MCF 10A (cell line): Measurements from ENCODE around the gene CAND2. TPM values are rescaled to one million over a fixed set of nuclear protein-coding genes. Genes with fewer than 3 reads are reported as not detected.

Source experiments
- BruUV-seq: library from RNA; stranded (reverse); fragments of 400-500 nt; replicated peaks from 2 replicates; lab custom pipeline; 2021; lab: Mats Ljungman, UMichigan
- CTCF ChIA-PET: fragments of 300-600 bp; sonication (Branson Sonifier 250); formaldehyde crosslinking; extraction: SDS; loops from one replicate; lab custom pipeline; 2021; ENCODE audit warnings: antibody characterized with exemption, inconsistent platforms; lab: Yijun Ruan, JAX
- POLR2A ChIA-PET: fragments of 300-600, 350-650 bp; sonication (Branson Sonifier 250); formaldehyde crosslinking; extraction: SDS; loops from one replicate; lab custom pipeline; 2020; ENCODE audit warnings: antibody characterized with exemption, inconsistent platforms; lab: Yijun Ruan, JAX
- DNase-seq: peaks from one replicate; pipeline ENCODE4 v3.0.0-alpha.2; 2018; ENCODE audit not compliant: unreplicated experiment
- H3K27ac Mint-ChIP-seq: one replicate; pipeline ENCODE4 v1.8.0; 2022; ENCODE audit warnings: mild to moderate bottlenecking, low read depth, mixed read lengths; ENCODE audit not compliant: unreplicated experiment
- H3K27me3 Mint-ChIP-seq: one replicate; pipeline ENCODE4 v1.8.0; 2022; ENCODE audit warnings: mixed read lengths; ENCODE audit not compliant: insufficient read depth, unreplicated experiment
- H3K36me3 Mint-ChIP-seq: one replicate; pipeline ENCODE4 v1.8.0; 2022; ENCODE audit warnings: mild to moderate bottlenecking, moderate library complexity, mixed read lengths; ENCODE audit not compliant: insufficient read depth, unreplicated experiment
- H3K4me1 Mint-ChIP-seq: one replicate; pipeline ENCODE4 v1.8.0; 2022; ENCODE audit warnings: mixed read lengths; ENCODE audit not compliant: insufficient read depth, unreplicated experiment
- H3K4me3 Mint-ChIP-seq: one replicate; pipeline ENCODE4 v1.8.0; 2022; ENCODE audit warnings: mild to moderate bottlenecking, moderate library complexity, mixed read lengths; ENCODE audit not compliant: unreplicated experiment
- H3K9me3 Mint-ChIP-seq: one replicate; pipeline ENCODE4 v1.8.0; 2022; ENCODE audit warnings: mixed read lengths; ENCODE audit not compliant: unreplicated experiment
- intact Hi-C: fragments of 100-400 bp; cut with micrococcal nuclease; formaldehyde crosslinking; loops from 2 replicates; pipeline ENCODE4 v1.14.1; 2022
- total RNA-seq: library from RNA; stranded (reverse); gene quantifications from 2 replicates; pipeline ENCODE4 v1.2.3, GENCODE V29; 2022
- TF ChIP-seq, protein P1 (sequence below): fragments of 200-600 bp; IDR thresholded peaks from one replicate; pipeline ENCODE4 v1.8.0; 2022; ENCODE audit warnings: antibody characterized with exemption, mild to moderate bottlenecking; ENCODE audit not compliant: unreplicated experiment

Gene CAND2
- total RNA-seq, 1 experiment from 2014 or later = not detected

DNA sequence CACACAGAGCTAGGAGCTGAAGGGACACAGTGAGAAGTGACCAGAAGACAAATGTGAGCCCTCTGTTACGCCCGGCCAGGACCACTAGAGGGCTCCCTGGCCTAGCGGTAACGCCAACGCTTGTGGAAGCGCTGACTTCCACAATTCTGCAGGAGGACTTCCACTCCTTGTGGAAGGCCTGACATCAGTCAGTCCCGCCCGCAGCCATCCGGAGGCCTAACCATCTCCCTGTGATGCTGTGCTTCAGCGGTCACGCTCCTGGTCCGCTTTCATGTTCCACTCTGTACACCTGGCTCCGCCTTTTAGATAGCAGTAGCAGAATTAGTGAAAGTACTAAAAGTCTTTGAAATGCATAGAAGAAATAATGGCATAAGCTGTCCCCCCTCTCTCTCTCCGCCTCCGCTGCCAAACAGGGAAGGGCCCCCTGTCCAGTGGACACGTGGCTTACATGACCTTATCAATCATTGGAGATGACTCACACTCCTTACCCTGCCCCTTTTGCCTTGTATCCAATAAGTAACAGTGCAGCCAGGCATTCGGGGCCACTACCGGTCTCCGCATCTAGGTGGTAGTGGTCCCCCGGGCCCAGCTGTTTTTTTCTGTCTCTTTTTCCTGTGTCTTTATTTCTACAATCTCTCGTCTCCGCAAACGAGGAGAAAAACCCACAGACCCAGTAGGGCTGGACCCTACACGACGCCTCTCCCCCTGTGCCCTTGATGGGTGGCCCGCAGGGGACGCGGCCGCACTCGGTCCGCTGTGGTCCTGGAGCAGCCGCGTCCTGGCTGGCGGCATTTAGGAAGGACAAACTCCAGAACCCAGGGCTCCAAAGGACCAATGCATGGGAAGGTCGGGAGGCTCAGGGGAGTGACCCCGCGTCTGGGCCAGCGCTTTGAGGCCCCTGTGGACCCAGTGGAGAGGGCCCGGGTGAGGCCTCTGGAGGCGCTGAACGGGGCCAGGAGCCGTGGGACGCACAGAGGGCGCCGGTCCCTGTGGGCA is 71.9 kb downstream of the CAND2 start:
- H3K27me3 Mint-ChIP-seq = peaks cover 33% of the 10 kb centered on the region
- POLR2A ChIA-PET = interaction anchor here (0.6 to 1.4 kb wide), 4 partner anchors 23 to 98 kb away, joined by 3 to 9 read pairs (median 3); no protein-coding TSS in a partner anchor
- H3K36me3 Mint-ChIP-seq = no peaks in the 10 kb centered on the region
- intact Hi-C loops = loop anchor here (1.0 to 10.0 kb wide), 4 partner anchors 24 to 786 kb away; no protein-coding TSS in a partner anchor
- DNase-seq = peak; percentile 83
- peaks cover 18% of the 10 kb centered on the region for H3K9me3 Mint-ChIP-seq
- no TSS peak for BruUV-seq
- H3K4me1 Mint-ChIP-seq = peaks cover 8% of the 10 kb centered on the region
- CTCF ChIA-PET = interaction anchor here (0.6 to 4.1 kb wide), 24 partner anchors 8 to 570 kb away, joined by 3 to 27 read pairs (median 3); no protein-coding TSS in a partner anchor
- TF ChIP-seq, protein P1, sequence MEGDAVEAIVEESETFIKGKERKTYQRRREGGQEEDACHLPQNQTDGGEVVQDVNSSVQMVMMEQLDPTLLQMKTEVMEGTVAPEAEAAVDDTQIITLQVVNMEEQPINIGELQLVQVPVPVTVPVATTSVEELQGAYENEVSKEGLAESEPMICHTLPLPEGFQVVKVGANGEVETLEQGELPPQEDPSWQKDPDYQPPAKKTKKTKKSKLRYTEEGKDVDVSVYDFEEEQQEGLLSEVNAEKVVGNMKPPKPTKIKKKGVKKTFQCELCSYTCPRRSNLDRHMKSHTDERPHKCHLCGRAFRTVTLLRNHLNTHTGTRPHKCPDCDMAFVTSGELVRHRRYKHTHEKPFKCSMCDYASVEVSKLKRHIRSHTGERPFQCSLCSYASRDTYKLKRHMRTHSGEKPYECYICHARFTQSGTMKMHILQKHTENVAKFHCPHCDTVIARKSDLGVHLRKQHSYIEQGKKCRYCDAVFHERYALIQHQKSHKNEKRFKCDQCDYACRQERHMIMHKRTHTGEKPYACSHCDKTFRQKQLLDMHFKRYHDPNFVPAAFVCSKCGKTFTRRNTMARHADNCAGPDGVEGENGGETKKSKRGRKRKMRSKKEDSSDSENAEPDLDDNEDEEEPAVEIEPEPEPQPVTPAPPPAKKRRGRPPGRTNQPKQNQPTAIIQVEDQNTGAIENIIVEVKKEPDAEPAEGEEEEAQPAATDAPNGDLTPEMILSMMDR = peak; percentile 82
- H3K27ac Mint-ChIP-seq = no peak overlapping the region
- no peak overlapping the region for H3K4me3 Mint-ChIP-seq

DNA sequence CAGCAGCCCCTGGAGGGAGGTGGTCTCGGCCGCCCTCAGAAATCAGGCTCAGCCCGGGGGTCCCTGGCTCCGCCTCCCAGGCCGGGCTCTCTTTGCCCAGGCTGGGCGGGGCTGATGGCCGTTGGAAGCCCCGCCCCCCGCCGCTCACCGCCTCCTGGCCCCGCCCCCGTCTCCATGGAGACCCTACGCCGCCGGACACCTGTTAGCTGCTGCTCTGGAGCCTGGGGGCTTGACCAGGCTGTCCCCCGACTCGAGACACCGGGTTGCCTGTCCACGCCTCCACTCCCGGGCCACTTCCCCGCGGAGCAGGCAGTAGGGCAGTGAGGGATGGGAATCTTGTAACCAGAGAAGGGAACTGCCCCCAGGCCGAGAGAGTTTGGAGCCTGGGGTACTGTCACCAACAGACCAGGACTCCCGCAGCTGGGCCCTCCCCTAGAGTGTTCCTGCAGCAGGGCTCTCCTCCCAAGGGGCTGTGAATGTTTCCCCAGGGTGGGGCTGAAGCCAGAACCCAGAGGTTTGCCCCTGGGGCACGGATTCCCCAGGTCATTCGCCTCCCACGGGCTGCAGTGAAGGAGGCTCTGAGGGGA is 72.6 kb downstream of the CAND2 start:
- Mint-ChIP-seq H3K9me3 (peaks cover 18% of the 10 kb centered on the region), H3K4me1 (peaks cover 8% of the 10 kb centered on the region), H3K4me3 (no peak overlapping the region), H3K27ac (no peak overlapping the region), H3K36me3 (no peaks in the 10 kb centered on the region), H3K27me3 (peaks cover 32% of the 10 kb centered on the region)
- intact Hi-C loops = loop anchor here (10.0 kb wide), 1 partner anchor 786 kb away; no protein-coding TSS in a partner anchor
- CTCF ChIA-PET = interaction anchor here (0.6 to 4.1 kb wide), 5 partner anchors 18 to 225 kb away, joined by 3 to 27 read pairs (median 3); no protein-coding TSS in a partner anchor
- BruUV-seq = no TSS peak
- DNase-seq = no peak
- TF ChIP-seq, protein P1 = no peak
- POLR2A ChIA-PET = interaction anchor here (1.4 kb wide), 1 partner anchor 22 kb away, joined by 9 read pairs; no protein-coding TSS in a partner anchor

DNA sequence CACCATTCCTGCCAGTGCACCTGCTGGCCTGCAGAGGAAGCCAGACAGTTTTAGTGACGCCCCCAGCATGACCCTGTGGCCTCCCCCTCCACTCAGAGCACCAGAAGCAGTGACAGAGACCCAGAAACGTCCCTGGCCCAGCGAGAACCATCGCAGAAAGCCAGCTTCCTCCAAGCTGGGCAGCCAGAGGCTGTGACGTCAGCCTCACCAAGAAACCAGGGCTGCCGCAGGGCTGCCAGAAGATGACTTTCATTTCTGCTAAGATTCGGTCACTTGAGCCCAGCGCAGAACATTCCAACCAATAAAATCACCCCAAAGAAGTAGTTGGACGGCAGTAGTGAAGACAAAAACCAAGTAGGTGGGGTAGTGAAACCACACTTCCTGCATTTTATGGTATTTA is 74.5 kb downstream of the CAND2 start:
- no peak for DNase-seq
- H3K27me3 Mint-ChIP-seq = peaks cover 20% of the 10 kb centered on the region
- no peaks in the 10 kb centered on the region for H3K36me3 Mint-ChIP-seq
- BruUV-seq = no TSS peak
- H3K4me3 Mint-ChIP-seq = no peak overlapping the region
- TF ChIP-seq, protein P1 = no peak
- no peak overlapping the region for H3K27ac Mint-ChIP-seq
- peaks cover 5% of the 10 kb centered on the region for H3K9me3 Mint-ChIP-seq
- POLR2A ChIA-PET = interaction anchor here (0.7 kb wide), 1 partner anchor 328 kb away, joined by 3 read pairs; no protein-coding TSS in a partner anchor
- H3K4me1 Mint-ChIP-seq = peaks cover 8% of the 10 kb centered on the region
- intact Hi-C loops = no loop called here
- CTCF ChIA-PET = interaction anchor here (0.6 to 4.1 kb wide), 2 partner anchors 20 to 226 kb away, joined by 6 to 27 read pairs; no protein-coding TSS in a partner anchor
